HG03460 (cell line): ENCODE data around the gene MYH9.
"Not testable (repeated sequence)": the region's sequence is repeated elsewhere in the genome, so short reads cannot be mapped to it uniquely, and the experiment has no call there.

Source experiments
- ATAC-seq: cut with Tn5 transposase; IDR thresholded peaks from one replicate; pipeline ENCODE4 v1.9.1; 2021; ENCODE audit not compliant: unreplicated experiment

The MYH9 gene

DNA sequence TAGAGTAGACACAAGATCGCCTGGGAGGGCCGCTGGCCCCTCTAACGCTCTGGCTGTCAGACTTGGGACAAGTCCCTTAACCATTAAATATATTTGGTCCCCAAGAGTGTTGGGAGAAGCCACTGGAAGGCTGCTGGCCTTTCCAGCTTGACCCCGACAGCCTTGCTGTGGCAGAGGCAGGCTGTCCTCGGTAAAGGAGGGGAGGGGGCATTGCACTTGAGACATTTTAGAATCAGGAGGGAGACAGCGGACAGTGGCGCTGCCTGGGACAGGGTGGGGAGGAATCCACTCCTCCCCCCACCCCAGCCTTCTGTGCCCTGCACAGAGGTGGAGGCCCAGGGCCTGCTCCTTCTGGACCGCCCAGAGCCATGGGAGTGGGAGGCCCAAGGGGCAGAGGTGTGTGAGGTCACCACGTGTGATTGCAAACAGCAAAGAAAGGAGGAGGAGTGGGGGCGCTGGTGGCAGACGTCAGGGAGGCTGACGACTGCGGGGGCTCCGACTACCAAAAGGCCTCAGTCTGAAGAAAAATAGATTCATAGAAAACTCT is 105.9 kb downstream of the MYH9 start:
- ATAC-seq, result no peak

DNA sequence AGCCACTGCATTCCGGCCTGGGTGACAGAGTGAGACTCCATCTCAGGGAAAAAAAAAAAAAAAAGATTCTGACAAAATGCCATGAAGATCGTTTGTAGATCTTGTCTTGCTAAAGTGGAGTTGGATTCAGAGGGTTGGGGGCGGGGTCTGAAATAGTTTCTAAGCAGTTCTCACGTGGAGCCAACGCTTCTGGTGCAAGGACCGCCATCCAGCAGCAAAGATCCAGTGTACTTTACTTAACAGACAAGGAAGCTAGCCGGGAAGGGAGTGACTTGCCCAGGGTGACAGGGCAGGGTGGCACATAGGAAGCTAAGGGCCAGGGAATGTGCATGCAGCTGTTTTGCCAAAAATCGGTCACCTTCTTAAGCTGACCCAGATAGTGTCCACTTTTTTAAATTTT is 107.4 kb downstream of the MYH9 start:
- ATAC-seq, result no peak

DNA sequence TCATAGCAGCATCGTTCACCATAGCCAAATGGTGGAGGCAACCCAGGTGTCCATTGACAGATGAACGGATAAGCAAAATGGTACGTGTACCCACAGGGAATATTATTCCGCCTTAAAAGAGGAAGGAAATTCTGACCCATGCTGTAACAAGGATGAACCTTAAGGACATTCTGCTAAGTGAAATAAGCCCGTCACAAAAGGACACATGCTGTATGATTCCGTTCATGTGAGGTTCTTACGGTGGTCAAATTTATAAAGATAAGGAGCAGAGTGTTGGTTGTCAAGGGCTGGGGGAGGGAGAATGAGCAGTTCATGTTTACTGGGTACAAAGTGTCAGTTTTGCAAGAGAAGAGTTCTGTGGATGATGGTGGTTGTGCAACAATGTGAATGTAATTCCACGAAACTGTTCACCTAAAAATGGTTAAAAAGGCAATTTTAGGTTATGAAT is 108.5 kb downstream of the MYH9 start:
- no peak for ATAC-seq

DNA sequence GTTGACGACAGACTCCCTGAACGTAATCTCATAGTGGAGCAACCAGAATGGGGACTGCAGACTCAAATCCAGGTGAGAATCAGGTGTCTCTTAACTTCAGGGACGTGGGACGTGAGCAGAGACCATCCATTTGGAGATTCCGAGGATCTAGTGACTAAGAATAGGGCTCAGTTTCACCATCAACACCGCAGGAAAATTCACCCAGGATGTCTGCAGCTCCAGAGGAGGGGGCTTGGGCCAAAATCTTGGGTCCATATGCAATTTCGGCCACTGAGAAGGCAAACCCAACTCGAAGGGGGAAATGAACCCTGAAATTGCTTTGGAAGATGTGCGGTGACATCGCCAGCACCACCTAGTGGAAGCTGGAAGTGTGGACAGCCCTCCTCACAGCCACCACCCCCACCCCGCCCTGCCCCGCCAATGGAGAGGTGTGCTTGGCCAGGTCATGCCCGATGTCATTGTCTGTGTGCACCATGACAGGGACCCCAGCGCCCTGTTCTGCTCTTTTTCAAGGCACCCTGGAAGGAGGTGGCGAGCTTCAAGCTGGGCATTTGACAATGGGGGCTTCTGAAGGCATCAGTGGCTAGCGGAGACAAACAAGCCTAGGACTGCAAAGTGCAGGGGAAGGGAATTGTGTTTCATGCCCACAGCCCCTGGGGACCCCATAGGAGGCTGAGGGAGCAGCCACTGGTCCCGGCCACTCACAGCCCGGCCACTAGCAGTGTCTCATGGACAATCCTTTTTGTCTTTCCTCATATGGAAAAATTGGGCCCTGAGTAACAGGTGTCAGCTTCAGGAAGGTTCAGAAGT is 110.1 kb downstream of the MYH9 start:
- no peak for ATAC-seq

DNA sequence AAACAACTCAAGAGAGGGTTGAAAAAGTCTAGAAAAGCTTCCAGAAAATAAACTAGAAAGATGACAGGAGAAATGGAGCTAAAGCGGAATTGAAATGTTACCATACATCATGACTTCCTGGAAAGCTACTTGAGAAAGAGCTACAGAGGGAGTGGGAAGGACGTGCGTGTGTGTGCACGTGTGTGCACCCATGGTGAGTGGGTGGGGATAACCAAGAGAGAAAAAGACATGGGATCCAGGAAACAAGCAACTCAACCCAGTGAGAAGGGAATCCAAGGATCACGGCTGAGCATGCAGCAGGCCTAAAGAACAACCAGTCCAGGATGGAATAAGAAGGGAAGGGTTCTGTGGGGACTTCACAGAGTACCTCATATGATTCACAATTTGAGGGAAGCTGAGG is 113.2 kb downstream of the MYH9 start:
- no peak for ATAC-seq

DNA sequence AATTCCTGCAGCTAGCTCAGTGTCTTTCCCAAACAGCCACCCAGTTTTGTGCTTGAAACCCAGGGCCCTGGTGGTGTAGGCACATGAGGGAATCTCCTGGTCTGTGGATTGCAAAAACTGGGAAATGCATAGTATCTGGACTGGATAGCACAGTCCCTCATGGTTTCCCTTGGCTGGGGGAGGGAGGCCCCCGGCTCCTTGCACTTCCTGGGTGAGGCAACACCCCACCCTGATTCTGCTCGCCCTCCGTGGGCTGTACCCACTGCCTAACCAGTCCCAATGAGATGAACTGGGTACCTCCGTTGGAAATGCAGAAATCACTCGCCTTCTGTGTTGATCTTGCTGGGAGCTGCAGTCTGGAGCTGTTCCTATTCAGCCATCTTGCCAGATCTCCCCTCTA is 115.8 kb downstream of the MYH9 start:
- not testable (repeated sequence) for ATAC-seq

DNA sequence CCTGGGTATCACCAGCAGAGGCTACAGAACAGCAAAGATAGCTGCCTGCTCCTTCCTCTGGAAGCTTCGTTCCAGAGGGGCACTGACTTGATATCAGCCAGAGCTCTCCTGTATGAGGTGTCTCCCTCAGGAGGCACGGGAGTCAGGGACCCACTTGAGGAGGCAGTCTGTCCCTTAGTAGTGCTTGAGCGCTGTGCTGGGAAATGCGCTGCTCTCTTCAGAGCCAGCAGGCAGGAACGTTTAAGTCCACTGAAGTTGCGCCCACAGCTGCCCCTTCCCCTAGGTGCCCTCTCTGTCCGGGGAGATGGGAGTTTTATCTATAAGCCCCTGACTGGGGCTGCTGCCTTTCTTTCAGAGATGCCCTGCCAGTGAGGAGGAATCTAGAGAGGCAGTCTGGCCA is 116.5 kb downstream of the MYH9 start:
- ATAC-seq, result not testable (repeated sequence)

DNA sequence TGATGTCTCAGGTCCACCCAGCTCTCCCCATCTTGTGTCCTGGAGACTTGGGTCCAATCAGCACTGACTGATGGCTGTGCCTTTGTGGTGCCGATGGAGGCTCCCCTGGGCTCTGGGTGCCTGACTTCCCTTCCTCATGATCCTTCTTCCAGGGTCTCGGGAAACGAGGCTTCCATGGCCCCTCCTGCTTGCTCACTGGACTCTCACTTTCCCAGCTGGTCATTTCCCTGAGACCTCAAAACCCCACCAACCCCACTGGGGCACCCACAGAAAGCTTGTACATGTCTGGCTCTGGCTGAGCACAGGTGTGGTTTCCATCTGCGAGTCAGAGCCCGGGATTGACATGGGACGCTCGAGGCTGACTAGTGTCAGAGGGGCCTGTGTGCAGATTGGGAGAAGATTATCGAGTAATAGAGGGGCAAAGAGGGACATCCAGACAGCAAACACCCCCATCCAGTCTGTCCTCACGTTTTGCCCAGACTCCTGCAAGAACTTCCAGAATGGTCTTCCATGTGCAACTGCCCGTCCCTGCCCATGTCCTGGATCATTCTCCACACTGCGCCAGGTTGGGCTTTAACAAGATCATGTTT is 119.8 kb downstream of the MYH9 start:
- ATAC-seq, result no peak

DNA sequence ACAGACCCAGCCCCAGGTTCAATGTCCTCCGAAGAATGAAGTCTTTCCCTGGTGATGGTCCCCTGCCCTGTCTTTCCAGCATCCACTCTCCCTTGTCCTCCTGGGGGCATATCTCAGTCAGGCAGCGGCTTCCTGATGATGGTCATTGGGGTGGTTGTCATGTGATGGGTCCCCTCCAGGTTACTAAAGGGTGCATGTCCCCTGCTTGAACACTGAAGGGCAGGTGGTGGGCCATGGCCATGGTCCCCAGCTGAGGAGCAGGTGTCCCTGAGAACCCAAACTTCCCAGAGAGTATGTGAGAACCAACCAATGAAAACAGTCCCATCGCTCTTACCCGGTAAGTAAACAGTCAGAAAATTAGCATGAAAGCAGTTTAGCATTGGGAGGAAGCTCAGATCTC is 120.7 kb downstream of the MYH9 start:
- no peak for ATAC-seq

DNA sequence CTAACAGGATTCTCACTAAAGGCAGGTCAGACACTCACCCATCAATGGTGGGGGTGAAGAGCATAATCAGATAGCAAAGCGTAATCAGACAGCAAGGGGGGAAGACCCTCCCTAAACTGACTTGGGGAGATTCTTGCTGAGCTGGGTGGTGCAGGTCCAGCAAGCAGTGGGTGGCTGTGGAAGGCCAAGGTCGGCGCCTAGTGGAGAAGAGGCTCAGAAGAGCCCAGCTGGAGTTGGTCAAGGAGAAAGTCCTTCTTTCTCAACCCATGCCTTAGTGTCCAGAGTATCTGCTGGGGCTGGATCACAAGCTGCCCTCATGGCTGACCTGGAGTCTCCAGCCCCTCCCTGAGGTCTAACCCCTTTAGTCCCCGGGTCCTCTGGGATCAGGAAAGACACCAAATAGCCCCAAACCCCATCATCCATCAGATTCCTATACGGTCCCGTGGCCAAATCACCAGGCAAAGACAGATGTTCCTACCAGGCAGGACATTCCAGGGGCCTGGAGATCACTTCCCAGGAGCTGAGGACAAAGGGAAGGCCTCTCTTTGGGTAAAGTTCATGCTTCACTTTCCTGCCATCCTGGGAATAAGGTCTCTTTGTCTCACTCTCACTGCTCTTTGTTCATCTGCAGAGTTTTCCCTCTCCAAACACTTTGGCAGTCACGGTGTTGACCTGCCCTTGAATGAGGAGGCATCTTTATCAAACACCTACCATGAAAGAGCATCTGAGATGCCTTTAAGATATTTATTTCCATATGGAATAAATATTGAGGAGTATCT is 123.7 kb downstream of the MYH9 start:
- not testable (repeated sequence) for ATAC-seq

DNA sequence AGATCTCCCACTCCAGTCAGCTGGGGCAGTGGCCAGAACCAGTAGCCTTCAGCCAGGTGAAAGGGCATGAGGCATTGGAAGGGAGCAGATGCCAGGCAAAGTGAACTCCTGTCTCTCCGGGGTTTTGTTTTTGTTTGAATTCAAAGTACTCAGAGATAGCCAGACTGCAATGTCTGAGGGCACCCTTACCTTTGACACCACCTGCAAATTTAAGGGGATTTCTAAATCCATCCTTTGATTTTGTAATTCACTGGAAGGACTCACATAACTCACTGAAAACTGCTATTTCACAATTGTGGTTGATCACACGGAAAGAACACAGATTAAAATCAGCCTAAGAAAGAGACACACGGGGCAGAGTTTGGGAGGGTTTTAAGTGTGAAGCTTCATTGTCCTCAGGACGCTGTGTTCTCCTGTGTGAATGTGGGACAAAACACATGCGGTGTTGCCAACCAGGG is 124.5 kb downstream of the MYH9 start:
- not testable (repeated sequence) for ATAC-seq

DNA sequence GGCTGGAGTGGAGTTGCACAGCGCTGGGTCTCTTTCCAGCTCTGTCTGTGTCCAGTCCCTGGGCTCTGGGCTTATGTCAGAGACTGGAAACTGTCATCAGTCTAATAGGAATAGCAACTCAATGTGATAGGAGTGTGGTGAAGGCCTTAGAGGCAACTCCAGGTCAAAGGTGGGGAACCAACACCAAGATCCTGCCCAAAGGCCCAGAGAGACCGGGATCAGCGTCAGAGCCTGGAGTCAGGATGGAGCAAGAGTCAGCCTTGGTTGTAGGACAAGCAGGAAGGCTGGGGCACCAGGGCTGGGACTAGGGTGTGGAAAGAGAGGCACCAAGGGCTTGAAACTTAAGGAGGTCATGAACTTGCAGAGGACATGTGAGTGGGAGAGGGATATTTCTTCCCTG is 125.5 kb downstream of the MYH9 start:
- ATAC-seq, result not testable (repeated sequence)

DNA sequence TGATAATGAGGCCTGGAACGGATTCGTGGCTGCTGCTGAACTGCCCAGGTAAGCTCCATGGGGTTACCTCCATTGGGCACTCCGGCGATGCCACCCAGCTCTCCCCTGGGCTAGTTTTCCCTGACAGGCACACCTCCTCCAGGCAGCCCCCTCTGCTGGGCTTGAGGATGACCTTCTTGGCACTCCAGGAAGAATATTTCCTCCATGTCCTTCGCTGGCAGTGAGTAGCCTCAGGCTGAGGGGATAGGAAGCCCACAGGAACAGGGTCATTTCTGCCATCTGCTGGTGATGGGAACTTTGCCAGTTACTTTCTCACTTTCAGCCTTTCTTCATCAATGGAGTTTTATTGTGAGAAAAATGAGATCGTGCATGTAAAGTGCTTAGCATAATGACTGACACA is 126.1 kb downstream of the MYH9 start:
- not testable (repeated sequence) for ATAC-seq

DNA sequence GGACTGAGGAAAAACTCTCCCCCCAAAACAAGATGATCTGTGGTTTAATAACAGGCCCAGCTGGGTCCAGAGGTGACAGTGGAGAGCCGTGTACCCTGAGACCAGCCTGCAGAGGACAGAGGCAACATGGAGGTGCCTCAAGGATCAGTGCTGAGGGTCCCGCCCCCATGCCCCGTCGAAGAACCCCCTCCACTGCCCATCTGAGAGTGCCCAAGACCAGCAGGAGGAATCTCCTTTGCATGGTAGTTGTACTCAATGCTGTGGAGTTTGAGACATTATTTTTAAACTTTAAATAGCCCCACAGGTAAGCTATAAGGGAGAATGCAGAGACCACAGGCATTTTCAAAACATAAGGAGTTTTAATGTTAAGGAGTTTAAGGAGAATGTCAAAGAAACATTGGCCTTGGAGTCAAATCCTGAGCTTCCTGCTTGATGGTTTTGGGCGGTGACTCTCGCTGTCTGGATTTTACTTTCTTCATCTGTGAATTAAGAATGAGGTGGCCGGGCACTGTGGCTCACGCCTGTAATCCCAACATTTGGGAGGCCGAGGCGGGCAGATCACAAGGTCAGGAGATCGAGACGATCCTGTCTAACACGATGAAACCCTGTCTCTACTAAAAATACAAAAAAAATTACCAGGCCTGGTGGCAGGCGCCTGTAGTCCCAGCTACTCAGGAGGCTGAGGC is 128.0 kb downstream of the MYH9 start:
- ATAC-seq, result no peak

DNA sequence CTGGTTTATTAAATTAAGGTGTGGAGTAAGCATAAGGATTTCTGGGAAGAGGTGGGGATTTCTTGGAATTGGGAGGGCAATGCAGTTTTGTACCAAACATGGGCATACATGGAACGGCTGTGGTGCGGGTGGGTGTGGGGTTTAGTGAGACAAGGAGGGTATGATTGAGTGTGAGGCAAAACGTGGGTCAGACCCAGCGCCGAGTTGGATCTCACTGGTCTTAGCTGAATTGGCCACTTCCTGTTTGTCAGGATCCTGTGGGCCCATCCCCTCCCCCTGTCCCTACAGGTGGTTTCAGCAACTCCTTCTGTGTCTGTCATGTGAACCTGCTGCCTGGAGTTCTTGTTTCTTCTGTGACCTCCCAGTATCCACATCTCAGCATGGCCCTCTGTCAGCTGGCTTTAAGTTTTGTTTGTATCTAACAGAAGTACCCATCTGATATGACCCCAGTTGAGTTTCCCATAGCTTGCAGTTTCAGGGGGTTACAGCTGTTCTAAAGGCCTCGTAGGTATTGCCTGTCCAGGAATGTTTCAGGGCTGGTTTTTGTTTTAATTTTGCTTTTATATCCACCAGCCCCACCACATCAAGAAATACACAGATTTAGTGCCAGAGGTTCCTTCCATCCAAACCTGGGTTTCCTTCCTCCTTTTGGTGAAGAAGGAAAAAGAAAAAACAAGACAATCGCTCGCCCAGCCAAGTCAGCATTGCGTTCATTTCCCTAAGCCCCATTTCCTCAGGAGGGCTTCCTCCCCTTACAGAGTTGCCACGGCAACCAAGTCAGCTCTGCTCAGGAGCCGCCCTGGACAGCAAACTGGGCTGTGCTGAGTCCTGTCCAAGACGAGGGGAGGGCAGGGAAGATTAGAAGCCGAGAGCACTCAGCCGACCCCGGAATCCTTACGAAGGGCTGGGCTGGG is 128.8 kb downstream of the MYH9 start:
- no peak for ATAC-seq

DNA sequence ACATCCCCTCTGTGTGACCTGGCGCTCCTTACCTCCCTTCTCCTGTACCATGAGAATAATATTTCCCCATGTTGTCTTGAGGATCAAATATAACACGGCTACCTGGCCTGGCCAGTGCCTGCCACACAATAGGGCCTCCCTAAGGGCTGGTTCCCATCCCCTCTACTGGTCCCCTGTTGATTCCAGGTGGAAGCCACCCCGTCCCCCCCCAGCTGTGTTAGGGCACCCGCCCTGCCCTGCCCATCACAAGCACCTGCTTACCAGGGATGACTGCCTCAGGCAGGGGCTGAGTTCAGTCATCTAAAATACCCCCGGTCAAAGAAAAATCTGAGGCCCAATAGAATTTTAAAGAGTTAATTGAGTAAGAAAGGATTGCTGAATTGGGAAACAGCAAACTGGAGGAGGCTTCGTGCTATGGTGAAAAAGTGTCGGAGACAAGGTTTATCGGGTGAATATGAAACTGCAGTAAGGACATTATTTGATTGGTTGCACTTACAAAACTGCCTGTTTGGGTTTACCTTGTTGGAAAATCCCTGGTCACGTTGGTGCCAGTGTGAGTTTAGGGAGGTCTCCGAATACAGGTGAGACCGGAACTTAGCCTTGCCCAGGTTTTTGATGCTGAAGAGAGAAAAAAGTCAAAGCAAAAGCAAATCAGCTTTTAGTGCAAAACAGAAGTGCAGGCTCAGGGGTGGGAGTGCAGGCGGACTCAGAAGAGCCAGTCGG is 129.7 kb downstream of the MYH9 start:
- no peak for ATAC-seq

DNA sequence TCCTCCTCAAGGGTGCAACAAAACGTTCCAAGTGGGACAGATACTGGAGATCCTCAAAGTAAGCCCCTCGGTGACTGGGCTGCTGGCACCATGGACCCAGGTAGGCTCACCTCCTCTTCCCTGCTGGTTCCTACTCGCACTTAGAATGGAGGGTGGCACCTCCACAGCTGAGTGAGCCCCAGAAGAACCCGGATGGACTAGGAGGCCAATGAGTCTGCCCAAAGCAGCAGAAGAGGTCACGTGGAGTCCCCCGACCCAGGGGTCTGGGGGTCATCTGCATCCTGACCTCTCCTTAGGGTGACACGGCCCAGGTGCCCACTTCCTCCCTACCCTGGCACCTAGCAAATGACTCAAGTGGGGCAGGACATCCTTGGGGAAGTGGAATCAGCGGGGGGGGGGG is 130.5 kb downstream of the MYH9 start:
- no peak for ATAC-seq

DNA sequence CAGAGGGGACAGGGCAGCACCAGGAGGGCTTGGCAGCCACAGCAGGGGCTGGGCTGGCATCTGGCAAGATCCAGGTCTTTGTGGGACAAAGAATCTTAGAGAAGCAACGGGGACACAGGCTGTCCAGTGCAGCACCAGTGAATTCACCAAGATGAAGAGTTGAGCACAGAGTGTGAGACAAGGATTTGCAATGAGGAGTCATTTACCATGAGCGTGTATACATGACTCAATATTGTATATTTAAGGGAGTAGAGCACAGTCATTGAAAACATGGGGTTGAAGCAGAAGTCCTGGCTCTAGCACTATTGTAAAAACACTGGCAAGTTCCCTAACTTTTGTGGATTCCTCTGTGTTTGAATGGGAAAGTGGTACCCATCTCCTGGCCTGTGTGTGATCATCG is 131.3 kb downstream of the MYH9 start:
- ATAC-seq, result no peak

DNA sequence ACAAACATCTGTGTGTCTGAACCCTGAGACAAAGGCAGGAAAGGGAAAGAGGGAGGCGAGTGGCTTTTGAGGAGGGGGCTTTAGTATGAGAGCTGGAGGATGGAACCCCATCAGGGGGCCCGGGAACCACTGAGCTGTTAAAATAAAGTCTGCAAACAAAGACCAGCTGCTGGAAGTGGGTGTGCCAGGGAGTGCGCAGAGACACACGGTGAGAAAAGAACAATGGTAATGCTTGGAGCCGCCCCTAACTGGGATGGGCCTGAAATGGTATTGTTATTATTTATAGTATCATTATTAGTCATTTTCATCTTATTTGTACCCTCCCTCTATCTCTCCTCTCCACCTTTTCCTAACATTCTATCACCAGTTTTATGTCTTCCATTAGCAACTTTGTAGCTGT is 132.2 kb downstream of the MYH9 start:
- ATAC-seq, result not testable (repeated sequence)
